Measurements from ENCODE around the gene SAPCD2.

SAPCD2 gene

DNA sequence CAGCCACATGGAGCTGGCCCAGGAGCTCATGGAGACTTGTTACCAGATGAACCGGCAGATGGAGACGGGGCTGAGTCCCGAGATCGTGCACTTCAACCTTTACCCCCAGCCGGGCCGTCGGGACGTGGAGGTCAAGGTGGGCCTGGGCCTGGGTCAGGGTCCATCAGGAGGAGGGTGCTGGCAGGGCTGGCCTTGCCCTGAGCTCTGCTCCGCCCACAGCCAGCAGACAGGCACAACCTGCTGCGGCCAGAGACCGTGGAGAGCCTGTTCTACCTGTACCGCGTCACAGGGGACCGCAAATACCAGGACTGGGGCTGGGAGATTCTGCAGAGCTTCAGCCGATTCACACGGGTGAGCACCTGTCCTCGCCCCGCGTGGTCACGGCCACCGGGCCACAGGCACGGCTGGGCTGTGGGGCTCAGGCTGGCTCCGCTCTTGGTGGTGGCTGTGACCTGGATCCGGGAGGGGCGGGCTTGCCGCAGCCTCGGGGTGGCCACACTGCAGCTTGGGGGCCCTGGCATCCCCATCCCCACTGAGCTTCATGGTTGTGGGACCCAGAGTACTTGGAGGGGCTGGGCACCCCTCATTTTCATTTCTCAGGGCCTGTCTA lies 37.1 kb upstream of the SAPCD2 start:
- in situ Hi-C loops (cut with HindIII; ENCODE audit: low sequenced_read_pairs), result no loop called here

DNA sequence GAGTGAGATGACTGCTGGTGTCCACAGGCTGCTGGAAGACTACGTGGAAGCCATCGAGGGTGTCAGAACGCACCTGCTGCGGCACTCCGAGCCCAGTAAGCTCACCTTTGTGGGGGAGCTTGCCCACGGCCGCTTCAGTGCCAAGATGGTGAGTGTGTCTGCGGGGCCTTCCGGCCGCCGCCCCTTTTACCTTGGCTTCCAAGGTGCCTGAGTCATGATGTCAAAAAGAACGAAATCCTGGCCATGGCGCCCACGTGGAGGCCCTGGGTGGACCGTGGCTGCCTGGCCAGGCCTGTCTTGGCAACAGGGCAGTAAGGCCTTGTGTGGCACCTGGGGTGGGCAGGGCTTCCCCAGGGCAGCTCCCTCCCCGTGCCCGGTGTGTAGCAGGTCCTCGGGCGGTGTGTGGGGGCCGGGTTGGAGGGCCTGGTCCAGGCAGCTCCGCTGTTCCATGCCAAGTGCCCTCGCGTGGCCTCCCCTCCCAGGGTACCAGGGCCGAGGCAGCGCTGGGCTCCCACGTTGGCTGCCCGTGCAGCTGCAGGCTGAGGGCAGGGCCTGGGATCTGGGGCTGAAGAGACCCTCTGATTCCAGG lies 36.4 kb upstream of the SAPCD2 start:
- in situ Hi-C loops (cut with HindIII; ENCODE audit: low sequenced_read_pairs), result no loop called here

DNA sequence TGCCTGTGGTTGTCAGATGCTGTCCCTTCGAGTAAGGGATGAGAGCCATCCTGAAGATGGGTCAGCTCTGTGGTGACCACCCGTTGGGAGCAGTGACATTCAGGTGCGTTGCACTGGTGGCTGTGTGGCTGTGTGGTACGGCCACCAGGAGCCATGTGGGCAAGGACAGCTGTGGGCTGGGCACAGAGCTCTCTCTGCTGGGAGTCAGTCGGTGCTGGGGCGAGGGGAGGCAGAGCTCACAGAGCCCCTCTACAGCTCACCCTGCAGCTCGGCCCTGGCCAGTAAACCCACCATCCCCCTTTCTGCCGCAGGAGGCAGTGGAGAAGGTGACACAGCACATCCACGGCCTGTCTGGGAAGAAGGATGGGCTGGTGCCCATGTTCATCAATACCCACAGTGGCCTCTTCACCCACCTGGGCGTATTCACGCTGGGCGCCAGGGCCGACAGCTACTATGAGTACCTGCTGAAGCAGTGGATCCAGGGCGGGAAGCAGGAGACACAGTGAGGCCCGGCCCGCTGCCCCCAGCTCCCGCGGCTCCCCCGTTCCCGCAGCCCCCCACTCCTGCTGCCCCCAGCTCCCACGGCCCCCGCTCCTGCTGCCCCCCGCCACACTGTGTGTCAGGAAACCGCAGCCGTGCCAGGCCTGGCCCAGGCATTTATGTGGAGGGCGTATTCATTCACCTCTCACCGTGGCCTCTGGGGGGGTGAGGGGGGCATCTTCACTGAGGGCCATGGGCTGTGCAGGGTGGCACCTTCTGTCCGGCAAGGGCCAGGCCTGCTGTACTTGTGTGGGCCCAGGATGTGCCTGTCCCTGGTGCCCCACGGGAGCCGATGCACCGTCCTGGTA lies 35.7 kb upstream of the SAPCD2 start:
- in situ Hi-C loops (cut with HindIII; ENCODE audit: low sequenced_read_pairs), result no loop called here

DNA sequence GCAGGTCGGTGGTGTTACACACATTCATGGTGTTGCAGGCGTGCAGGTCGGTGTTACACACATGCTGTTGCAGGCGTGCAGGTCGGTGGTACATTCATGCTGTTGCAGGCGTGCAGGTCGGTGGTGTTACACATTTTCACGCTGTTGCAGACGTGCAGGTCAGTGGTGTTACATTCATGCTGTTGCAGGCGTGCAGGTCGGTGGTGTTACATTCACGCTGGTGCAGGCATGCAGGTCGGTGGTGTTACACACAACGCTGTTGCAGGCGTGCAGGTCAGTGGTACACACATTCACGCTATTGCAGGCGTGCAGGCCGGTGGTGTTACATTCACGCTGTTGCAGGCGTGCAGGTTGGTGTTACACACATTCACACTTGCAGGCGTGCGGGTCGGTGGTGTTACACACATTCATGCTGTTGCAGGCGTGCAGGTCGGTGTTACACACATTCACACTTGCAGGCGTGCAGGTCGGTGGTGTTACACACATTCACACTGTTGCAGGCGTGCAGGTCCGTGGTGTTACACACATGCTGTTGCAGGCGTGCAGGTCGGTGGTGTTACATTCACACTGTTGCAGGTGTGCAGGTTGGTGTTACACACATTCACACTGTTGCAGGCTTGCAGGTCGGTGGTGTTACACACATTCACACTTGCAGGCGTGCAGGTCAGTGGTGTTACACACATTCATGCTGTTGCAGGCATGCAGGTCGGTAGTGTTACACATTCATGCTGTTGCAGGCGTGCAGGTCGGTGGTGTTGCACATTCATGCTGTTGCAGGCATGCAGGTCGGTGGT lies 33.0 kb upstream of the SAPCD2 start:
- in situ Hi-C loops (cut with HindIII; ENCODE audit: low sequenced_read_pairs), result no loop called here

DNA sequence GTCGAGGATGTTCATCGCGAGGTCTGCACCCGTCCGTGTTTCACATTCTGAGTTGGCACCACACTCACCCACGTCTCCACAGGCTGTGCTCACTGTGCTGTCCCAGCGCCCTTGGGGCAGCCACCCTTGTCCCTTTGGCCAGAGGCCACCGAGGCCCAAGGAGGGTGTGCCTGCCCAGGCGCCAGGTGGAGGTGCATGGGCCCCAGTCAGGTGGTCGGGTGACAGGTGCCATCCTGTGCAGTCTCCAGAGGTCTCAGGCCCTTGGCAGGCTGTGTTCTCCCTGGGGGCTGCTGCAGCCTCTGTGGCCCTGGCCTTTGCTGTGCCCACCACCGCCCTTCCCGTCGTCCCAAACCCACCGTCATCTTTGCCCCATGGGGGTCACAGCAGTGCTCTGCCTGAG lies 28.9 kb upstream of the SAPCD2 start:
- in situ Hi-C loops (cut with HindIII; ENCODE audit: low sequenced_read_pairs), result no loop called here

DNA sequence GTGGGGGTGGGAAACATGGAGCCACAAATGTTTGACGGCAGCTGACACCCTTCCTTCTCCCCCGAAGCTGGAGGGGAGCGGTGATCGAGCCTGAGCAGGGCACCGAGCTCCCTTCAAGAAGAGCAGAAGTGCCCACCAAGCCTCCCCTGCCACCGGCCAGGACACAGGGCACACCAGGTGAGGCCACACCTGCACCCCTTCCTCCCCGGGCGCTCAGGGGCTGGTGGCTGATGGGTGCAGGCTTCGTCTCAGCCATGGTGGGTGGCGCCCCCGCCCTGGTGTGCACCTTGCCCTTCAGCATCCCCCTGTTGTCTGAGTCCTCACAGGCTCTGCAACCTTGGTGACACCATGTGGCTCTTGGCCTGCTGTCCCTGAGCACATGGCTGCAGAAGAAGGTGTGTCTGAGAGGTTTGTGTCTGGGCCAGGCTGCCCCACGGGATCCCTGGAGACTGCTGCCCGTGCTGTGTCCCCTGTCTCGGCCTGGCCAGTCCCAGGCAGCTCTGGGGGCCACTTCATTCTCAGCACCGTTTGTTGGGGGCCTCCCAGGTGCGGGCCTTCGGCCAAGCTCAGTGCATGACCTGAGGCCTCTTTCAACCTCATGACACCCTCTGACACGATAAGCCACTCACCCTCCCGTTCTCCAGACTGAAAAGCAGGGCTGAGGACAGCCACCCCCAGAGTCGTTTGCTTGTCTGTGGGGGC lies 27.6 kb upstream of the SAPCD2 start:
- in situ Hi-C loops (cut with HindIII; ENCODE audit: low sequenced_read_pairs), result no loop called here

DNA sequence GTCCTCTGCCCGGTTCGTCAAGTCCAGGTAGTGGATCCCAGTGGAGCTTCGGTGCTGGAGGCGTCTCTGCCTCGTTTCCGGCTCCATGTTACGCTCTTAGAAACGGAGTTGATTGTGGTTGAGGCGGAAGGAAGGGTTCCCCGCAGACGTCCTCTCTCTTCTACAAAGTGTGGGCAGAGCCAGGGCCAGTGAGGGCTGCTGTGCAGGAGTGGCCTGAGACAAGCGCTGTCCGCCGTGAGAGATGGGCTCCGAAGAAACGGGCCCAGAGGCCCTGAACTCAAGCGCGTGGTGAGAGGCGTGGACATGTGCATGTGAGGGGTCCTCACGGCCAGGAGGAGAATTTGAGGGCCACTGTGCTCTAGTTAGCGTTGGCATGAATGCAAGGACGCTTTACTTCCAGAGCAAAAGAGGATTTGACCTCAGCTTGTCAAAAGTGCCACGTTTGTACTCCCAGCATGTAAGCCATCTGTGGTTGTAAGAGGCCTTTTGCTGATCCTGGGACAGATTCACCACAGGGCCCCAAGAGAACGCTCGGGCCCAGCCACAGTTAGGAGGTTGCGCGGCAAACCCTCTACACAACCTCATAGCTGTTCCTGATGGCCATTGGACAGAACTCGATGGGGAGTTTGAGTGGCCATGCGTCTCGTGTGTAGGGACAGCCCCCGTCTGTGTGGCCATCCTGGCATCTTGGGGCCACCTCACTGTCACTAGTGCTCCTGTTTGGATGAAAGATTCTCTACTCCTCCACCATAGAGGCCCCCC lies 26.6 kb upstream of the SAPCD2 start:
- in situ Hi-C loops (cut with HindIII; ENCODE audit: low sequenced_read_pairs), result no loop called here

DNA sequence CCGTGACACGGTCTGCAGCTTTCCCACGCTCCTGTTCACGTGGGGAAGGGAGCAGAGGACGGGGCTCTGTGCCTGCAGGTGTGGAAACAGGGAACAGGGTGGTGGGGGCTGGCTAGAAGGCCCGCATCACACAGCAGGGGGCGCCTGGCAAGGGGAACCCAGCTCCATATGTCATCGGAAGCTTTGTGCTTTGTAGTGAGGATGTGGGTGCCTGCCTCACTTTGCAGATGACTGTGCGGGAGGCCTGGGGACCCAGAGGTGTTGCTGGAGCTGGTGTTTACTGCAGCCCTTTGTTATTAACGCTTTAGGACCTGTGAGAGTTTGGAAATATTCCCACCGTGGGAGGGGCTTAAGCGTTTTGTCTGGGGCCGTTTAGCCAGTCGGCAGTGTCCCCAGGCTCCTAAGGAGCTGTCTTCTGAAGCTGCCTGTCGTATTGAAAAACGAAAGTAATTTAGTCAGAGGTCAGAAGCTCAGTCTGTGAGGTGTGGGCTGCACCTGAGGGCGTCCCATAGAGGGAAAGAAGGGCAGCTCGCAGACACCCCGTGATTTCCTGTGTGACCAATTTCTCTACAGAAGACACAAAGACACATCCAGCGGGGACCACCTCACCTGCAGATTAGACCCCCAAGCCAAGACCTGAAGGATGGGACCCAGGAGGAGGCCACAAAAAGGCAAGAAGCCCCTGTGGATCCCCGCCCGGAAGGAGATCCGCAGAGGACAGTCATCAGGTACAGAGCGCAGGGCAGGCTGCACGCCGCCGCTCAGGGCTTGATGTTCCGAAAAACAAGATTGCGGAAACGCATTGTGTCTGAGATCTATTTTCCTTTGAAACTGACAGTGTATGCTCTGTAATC lies 25.5 kb upstream of the SAPCD2 start:
- in situ Hi-C loops (cut with HindIII; ENCODE audit: low sequenced_read_pairs), result no loop called here

DNA sequence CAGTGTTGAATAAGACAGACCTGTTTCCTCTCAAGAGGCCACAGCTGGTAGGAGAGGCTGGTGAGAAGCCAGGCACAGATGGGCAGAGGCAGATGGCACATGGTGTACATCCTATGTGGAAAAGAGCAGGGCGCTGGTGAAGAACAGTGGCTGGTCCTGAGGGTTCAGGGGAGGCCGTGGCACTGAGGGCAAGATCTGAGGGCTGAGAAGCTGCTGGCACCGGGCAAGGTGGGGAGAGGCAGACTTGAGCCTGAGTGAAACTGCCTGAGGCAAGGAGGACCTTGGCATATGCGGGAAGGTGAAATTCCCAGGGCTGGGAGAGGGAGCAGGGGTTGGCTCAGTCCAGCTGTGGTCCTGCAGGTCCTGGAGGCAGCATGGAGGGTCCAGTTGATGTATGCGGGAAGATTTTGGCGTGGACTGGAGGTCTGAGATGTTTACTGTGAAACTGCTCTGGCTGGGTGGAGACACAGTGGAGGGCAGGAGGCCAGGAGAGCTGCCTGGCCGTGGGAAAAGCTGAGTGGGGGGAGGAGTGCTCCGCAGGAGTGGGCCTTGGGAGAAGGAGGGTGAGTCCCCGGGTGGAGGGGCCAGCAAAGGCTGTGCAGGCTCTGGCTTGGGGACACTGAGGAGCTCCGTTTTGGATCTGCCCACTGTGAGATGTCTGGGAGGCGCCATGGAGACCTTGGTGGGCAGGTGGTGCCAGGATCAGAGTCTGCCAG lies 19.0 kb upstream of the SAPCD2 start:
- in situ Hi-C loops (cut with HindIII; ENCODE audit: low sequenced_read_pairs), result no loop called here

DNA sequence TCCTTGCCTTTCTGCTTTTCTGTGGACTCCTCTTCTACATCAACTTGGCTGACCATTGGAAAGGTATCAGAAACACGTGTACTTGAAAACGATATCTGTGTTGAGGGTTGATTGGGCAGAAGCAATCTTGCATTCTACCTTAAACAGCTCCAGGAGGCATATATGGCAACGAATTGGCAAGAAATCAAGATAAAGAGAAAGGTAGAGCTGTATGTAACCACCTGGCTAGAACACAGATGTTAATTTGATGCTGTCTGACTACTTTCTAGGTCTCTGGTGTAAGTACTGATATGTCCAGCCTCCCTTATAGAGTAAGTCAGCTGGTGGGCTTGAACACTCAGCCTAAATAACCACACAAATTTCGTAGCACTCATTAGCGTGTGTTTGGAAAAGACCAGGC lies 17.8 kb upstream of the SAPCD2 start:
- in situ Hi-C loops (cut with HindIII; ENCODE audit: low sequenced_read_pairs), result no loop called here

DNA sequence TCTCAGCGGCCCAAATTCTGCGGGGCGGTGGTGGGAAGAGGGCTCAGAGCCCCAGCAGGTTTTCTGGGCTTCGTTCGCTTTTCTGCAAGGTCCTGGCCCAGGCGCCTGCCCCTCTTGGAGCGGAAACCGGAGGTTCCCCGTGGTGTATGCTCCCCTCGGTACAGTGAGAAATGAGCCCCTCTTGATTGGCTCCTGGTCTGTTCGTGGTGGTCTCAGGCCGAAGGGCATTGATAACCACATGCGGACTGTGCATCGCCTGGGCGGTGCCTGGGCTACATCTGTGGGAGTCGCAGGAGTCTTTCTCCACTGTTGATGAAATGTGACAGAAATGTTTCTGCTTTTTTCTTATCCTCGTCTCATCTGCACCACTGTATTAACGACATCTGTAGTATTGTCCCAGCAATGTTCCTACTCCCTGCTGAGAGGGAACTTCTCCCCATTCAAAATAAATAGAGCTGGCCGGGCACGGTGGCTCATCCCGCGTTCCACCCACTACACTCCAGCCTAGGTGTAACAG lies 17.1 kb upstream of the SAPCD2 start:
- in situ Hi-C loops (cut with HindIII; ENCODE audit: low sequenced_read_pairs), result no loop called here

DNA sequence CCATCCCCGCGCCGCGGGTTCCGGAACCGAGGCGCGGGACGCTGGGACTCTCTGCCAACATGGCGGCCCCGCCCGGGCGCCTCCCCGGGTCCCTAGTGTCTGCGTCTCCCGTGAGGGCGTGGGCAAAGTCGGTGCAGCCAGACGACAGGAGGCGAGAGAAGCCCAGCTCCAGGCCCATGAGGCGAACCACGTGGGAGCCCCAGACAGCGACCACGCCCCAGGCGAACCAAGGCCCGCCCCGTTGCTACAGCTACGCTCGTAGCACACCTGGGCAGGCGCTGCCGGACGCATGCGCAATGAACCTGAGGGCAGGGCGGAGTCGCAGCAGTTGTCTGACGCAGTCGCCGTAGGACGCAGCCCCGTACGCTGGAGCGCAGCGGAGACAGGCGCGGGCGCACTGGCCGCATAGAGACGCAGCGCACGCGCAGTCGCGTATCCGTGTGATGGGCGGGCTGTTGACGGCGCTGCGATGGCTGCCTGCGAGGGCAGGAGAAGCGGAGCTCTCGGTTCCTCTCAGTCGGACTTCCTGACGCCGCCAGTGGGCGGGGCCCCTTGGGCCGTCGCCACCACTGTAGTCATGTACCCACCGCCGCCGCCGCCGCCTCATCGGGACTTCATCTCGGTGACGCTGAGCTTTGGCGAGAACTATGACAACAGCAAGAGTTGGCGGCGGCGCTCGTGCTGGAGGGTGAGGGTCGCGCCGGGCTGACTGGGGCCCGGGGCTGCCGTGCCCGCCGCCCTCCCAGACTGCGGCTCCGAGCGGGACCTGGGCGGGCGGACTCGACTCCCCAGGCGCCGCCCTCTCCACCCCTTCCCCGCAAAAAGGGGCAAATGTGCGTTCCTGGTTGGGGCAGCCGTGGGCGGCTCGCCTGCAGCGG lies 16.4 kb upstream of the SAPCD2 start, which contains the start of gene MAN1B1:
Gene MAN1B1, plus strand, starts transcription at position 455 of the 878 bp plus-strand sequence. Its CDS starts 15 bp downstream, at position 470.
- in situ Hi-C loops (cut with HindIII; ENCODE audit: low sequenced_read_pairs), result no loop called here

DNA sequence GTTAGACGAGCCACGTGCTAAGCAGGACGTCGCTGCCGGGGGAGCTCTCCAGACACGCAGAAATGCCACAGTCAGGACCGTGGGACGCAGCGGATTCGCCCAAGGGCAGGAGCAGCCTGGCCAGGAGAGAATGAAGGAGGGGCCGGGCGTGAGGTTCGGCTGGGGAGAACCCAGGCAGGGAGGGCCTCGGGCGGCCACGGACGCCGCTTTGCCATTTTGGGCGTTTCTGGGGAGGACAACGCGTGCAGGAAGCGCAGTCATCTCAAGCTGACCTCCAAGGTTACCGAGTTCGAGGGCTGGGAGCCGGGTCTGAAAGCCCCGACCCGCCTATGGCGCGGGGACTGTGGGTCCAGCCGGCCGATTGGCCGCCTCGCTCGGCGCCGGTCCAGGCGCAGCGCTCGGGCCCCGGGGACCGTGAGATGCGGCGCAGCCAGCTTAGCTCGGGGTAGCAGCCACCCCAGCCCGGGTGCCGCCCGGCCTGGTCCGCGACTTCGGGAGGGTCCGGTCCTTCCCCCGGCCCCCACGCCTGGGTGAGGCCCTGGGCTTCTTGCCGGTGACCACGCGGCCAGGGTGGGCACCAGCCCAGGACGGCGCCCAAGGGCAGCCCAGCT lies 15.7 kb upstream of the SAPCD2 start:
- in situ Hi-C loops (cut with HindIII; ENCODE audit: low sequenced_read_pairs), result no loop called here

DNA sequence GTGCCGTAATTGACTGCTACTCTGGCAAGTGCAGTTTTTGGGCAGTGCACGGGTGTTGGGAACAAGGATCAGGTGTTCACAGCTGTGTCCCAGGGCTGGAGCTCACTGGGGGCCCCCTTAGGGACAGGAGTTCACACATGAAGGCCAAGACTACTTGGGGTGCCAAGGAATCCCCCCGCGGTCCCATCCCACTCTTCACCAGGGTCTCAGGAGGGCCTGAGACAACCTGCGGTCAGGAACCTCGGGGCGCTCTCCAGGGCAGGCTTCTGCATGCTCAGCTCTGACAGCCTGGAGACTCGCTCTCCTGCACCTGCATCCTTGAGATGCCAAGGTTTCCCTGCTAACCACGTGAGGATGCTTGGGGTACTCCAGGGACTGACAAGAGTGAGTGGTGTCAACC lies 14.2 kb upstream of the SAPCD2 start:
- in situ Hi-C loops (cut with HindIII; ENCODE audit: low sequenced_read_pairs), result no loop called here

DNA sequence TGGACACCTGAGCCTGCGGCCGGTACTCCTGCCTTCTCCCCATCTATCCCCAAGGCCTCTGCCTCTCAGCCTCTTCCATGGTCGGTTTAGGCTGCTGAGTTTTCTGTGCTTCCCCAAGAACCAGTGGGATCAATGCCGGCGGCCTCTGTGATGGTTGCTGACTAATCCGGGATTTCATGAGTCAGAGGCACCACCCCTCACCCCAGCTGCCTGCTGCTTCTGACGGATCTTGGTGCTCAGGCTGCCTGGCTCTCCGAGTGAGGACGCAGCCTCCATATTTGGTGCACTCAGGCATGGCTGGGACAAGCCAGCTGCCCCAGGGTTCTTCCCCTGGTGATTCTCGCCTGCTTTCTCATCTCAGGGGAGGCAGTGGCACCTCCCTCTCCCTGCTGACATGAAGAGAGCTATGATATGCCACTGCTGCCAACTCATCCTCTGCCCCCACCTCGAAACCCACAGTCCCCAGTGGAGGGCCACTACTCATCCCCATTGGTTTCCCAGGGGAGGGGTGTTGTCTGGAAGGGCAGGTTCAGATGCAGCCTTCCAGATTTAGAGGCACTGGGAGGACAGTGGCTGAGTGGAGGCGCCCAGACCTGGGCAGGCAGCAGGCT lies 13.1 kb upstream of the SAPCD2 start:
- in situ Hi-C loops (cut with HindIII; ENCODE audit: low sequenced_read_pairs), result no loop called here

DNA sequence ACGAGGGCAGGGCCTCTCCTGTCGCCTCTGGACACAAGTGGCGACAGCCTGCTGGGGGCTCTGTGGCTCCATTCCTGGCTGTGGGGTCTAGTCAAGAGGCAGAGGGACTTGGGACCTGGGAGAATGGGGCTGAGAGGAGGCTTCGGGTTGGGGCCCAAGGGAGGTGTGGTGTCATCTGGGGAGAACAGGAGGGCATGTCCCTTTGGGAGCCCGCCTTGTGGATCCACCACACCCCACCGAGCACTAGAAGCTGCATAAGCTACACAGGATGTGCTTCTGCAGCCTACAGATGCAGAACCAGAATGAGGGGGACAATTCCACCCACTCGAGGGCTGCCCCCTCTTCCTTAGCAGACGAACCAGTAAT lies 12.6 kb upstream of the SAPCD2 start:
- in situ Hi-C loops (cut with HindIII; ENCODE audit: low sequenced_read_pairs), result no loop called here
